Esophagus squamous epithelium (tissue), 4 donors: Measurements from ENCODE around the gene PHC2.

Experiments
- CTCF ChIP-seq, 6 experiments: fragments of 450-650 bp in 4 of 6; fragments of 200-600 bp in 2 of 6; sonication (generic) in 2 of 6; IDR thresholded peaks; one replicate each; pipeline ENCODE4 v1.5.1; 2016 to 2019; ENCODE audit warnings: antibody characterized with exemption in 6 of 6, mild to moderate bottlenecking in 4 of 6, moderate library complexity in 4 of 6
- POLR2A ChIP-seq, 4 donors: fragments of 450-650 bp; IDR thresholded peaks; one replicate each; pipeline ENCODE4 v1.6.1; 2017; ENCODE audit warnings: antibody characterized with exemption in 4 of 4, mild to moderate bottlenecking in 4 of 4, moderate library complexity in 3 of 4

- TF ChIP-seq CTCF (IDR thresholded peaks at IDR 0.05) (no peak), POLR2A (IDR thresholded peaks at IDR 0.05) (no peak)
These were observed 89.7 kb downstream of the PHC2 start for GRCh38 chr1:33341190-33341589.
